ENCODE measurements around the gene SRGAP3.

DNA sequence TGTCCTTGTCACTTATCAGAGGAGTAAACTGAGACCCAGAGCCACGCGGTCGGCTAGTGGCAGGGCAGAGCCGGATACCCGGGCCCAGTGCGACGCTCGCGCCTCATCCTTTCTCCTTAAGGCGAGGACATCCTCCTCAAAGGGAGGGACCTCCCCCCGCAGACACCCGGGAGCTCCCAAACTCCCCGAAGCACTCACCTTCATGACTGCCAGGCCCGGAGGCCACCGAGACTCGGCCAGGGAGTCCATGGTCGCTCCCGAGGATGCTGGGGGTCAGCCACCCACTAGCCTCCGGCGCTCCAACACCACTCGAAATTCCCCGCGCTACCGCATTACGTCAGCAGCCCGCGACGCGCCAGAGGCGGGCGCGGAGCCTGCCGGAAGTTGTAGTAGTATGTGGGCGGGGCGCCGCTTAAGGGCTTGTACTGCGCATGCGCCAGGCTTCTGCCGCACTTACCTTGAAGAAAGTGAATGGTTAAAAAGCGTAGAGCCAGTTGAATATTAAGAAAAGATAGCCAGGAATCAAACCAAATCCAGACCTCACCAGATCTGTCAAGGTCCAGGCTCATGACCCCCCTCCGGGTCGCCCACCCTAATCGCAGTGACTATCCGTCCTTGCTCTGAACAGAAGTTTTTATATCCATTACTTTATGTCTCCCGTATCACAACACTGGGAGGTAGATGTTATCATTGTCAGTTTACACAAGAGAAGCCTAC lies 286.2 kb downstream of the SRGAP3 start, which contains the start of gene RAD18:
- TF ChIP-seq CTCF (IDR thresholded peaks at IDR 0.05) (no peak), POLR2A (IDR thresholded peaks at IDR 0.05) (no peak)

All from lower leg skin (tissue), 3 donors.